Measurements from ENCODE around the gene BMI1. TPM values are rescaled to one million over a fixed set of nuclear protein-coding genes. Genes with fewer than 3 reads are reported as not detected.

BMI1 gene
- total and polyA plus RNA-seq, 2 of the 4 experiments (the other 2 are of a cell fraction): 19.7 to 25.8 TPM

DNA sequence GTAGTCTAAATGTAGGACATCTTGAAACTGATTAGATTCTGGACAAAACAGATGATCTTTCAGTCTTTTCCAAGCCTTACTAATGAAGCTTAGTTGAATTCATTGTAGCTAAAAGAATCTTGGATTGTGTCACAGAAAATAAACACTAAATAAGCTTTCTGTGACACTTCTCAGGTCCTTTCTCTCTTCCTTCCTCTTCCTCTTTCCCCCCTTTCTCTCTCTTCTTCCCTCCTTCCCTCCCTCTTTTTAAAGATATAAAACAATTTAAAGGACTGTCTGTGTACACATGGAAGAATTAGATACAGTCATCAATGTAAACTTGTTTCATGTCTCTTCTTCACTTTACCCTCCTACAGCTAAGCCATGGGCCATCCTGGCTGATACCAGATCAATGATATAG is 10.0 kb upstream of the BMI1 start:
- H3K14ac ChIP-seq (replicated peaks; ENCODE audit: low read depth, low read length): no peak overlapping the region
- ChIA-PET CTCF (no interaction called here), POLR2A (ENCODE audit: unreplicated experiment) (no interaction called here)
- no peak overlapping the region for H2AK9ac ChIP-seq (replicated peaks; ENCODE audit: low read depth, low read length, poor library complexity)
- no peak for TF ChIP-seq CHD1 (IDR thresholded peaks at IDR 0.05; ENCODE audit: low read depth, low read length)
- no peak for TF ChIP-seq SMC3 (IDR thresholded peaks at IDR 0.05; ENCODE audit: low read depth, low read length)
- TF ChIP-seq NFE2L2 (IDR thresholded peaks at IDR 0.05; ENCODE audit: low read depth, low read length): no peak
- no peak for TF ChIP-seq MXI1 (IDR thresholded peaks at IDR 0.05; ENCODE audit: borderline replicate concordance, low read depth, low read length)
- TF ChIP-seq BHLHE40 (IDR thresholded peaks at IDR 0.05; ENCODE audit: low read depth, low read length): no peak
- no peak for TF ChIP-seq MAZ (IDR thresholded peaks at IDR 0.05; ENCODE audit: borderline replicate concordance, low read depth, low read length)
- TF ChIP-seq FOS (IDR thresholded peaks at IDR 0.05; ENCODE audit: low read depth, low read length): no peak
- no peak overlapping the region for H3K4me2 ChIP-seq (ENCODE audit: low read depth, low read length)
- no peaks in the 10 kb centered on the region for H4K20me1 ChIP-seq (ENCODE audit: insufficient read depth, low read length)
- H4K8ac ChIP-seq (ENCODE audit: low read depth in 2 of 2, low read length in 2 of 2): no peak overlapping the region
- H2AK5ac ChIP-seq (ENCODE audit: low read depth, low read length): no peak overlapping the region
- no peak overlapping the region for H3K4ac ChIP-seq (ENCODE audit: low read depth, low read length)
- H4K91ac ChIP-seq (ENCODE audit: insufficient read depth, low read depth, low read length): no peak overlapping the region
- H3K36me3 ChIP-seq (ENCODE audit: control insufficient read depth, insufficient read depth, low read length): no peaks in the 10 kb centered on the region
- no peak overlapping the region for H4K5ac ChIP-seq (ENCODE audit: low read depth, low read length)
- dilution Hi-C loops (cut with HindIII; ENCODE audit: low sequenced_read_pairs, unreplicated experiment): no loop called here
- in situ Hi-C loops (cut with MboI; ENCODE audit: low sequenced_read_pairs): loop anchor here (10.0 to 25.0 kb wide), 3 partner anchors 306 to 799 kb away; partner anchors contain the start of gene DNAJC1
- DNase-seq (no peak), ATAC-seq (ENCODE audit: low read depth) (no peak)
- intact Hi-C loops (cut with micrococcal nuclease): no loop called here
- no peak overlapping the region for H3K18ac ChIP-seq (ENCODE audit: low read depth, low read length)
- H3K23ac ChIP-seq (ENCODE audit: low read depth, low read length): no peak overlapping the region
- H2BK20ac ChIP-seq (ENCODE audit: low read depth, low read length): no peak overlapping the region
- no peaks in the 10 kb centered on the region for H3K9me3 ChIP-seq (ENCODE audit: control insufficient read depth, insufficient read depth, low read length)
- H3K79me1 ChIP-seq (ENCODE audit: low read depth in 1 of 2, low read length in 2 of 2): no peaks in the 10 kb centered on the region
- no peaks in the 10 kb centered on the region for H3K9me1 ChIP-seq (ENCODE audit: insufficient read depth, low read length)
- H2AFZ ChIP-seq (replicated peaks; ENCODE audit: low read length, poor library complexity): no peak overlapping the region
- no peaks in the 10 kb centered on the region for H3K4me1 ChIP-seq (ENCODE audit: control insufficient read depth, insufficient read depth, low read length)
- no peak overlapping the region for H3K9ac ChIP-seq (ENCODE audit: low read depth, low read length)
- H3K27me3 ChIP-seq (ENCODE audit: control insufficient read depth, insufficient read depth, low read length): no peaks in the 10 kb centered on the region
- H2BK5ac ChIP-seq (ENCODE audit: low read depth, low read length, poor library complexity, severe bottlenecking): no peak overlapping the region
- H2BK15ac ChIP-seq (ENCODE audit: low read depth, low read length): no peak overlapping the region
- no peak overlapping the region for H3K56ac ChIP-seq (ENCODE audit: extremely low read depth, insufficient read depth, low read length)
- no peak overlapping the region for H3K4me3 ChIP-seq (ENCODE audit: insufficient read depth, low read depth, low read length)
- BruUV-seq (replicated peaks): no TSS peak
- no peak overlapping the region for H3K27ac ChIP-seq (ENCODE audit: insufficient read depth, low read length)
- H2BK120ac ChIP-seq (ENCODE audit: low read depth, low read length): no peak overlapping the region
